Suppressor macrophage treated with lipopolysaccharide for 4 hours (primary cell): ENCODE data around the gene KRTAP5-1.
A peak's percentile ranks its signal among the peaks of the same experiment; 100 is the strongest.

Experiments
- DNase-seq: peaks from one replicate; pipeline ENCODE4 v3.0.0-alpha.2; 2020

Gene KRTAP5-1

GRCh38 chr11:1570896-1571759, 14.0 kb downstream of the KRTAP5-1 start:
- DNase-seq = no peak

GRCh38 chr11:1570531-1570895, 14.6 kb downstream of the KRTAP5-1 start:
- no peak for DNase-seq

- no peak for DNase-seq
Measured at GRCh38 chr11:1570001-1570453, 15.1 kb downstream of the KRTAP5-1 start.

DNA sequence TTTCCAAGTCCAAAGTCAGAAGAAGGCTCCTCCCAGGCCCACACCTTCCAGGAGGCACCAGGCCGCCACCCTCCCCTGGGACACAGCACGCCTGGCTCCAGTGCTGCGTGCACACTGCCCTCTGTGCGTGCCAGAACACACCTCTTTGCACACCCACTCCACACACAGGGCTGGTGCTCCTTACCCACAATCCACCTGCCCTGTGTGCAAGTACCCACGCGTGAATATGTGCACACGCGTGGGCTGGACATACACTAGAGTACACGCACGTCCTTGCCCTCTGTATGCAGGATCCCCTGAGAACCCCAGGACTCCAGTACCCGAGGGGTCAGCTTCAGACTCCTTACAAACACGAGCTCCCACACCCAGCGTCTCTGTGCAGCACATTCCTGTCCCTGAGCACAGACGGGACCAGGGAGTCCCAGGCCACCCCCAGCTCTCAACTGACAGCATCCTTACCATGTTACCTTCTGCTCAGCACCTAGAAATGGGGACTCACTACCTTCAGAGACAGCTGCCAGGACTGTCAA, 15.8 kb downstream of the KRTAP5-1 start:
- DNase-seq = no peak

GRCh38 chr11:1568441-1568911, 16.6 kb downstream of the KRTAP5-1 start:
- DNase-seq = no peak

DNA sequence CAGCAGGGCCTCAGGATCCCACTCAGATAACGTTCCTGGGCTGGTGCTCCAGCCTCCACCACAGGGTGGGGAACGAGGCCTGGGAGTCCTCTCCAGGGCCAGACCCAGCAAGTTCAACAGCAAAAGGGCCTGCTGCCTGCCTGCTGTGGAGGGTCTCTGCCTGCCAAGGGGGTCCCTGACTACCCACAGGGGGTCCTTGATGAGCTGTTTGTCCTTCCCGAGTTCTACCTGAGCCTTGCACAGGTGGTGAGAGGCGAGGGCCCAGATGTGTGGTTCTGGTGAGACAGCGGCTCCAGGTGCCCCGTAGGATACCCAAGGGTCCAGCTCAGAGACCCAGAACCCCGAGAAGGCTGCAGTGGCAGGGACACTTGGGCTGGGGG, 17.4 kb downstream of the KRTAP5-1 start:
- DNase-seq = no peak

DNA sequence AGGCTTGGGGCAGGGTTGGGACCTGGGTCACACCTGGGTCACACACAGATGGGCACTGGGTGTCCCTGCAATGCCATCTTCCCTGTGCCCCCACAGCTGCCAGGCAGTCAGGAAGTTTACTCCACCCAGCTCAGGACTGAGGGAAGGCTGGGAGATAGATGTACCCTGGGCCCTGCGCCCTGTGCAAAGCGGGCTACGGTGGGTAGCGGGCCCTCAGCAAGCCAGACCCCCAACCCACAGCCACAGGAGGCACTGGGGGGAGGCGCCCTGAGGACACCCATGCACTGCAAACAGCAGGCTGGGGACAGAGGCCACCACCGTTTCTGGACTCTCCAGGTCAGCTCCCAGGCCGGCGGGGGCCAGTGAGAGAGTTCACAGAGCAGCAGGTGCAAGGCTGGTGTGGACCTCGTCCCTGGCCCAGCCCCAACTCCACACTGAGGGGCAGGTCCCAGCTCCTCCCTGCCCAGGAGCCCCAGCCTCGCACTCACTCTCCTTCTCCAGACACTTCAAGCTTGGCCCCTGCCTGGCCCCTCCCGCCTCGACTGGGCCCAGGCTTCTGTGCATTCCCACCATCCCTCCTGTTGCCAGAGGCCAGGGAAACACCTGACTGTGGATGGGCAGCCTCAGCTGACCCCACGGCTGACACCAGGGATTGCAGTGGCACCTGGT, 17.9 kb downstream of the KRTAP5-1 start:
- DNase-seq = no peak

DNA sequence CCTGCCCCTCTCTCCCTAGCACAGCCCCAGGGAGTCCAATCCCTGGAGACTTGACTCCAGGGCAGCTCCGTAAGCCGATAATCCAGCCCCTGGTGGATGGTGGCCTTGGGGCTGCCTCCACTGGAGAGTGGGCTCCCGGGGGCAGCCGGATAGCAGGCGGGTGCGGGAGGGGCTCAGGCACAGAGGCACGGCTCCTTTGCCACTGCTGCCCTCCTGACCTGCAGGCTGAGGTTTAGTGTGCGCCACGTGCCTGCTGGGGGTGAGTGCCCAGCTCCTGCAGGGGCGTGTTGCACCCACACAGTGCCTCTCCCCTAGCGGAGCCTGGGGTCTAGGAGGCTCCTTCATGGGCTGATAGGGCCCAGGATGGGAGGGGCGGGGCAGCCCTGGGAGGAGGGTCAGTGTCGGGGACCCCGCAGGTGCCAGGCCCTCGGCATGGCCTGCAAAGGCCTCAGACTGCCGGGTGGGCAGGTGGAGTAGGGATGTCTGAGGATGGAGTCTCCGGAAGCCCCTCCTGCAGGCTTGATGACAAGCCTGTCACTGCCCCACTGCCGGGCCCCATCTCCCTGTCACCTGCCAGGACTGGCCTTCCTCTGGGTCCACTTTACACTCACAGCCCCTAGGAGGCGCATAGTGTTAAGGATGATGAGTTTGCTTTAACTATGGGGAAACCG, 18.6 kb downstream of the KRTAP5-1 start:
- no peak for DNase-seq

- no peak for DNase-seq
Measured at GRCh38 chr11:1565904-1566247, 19.2 kb downstream of the KRTAP5-1 start.

DNA sequence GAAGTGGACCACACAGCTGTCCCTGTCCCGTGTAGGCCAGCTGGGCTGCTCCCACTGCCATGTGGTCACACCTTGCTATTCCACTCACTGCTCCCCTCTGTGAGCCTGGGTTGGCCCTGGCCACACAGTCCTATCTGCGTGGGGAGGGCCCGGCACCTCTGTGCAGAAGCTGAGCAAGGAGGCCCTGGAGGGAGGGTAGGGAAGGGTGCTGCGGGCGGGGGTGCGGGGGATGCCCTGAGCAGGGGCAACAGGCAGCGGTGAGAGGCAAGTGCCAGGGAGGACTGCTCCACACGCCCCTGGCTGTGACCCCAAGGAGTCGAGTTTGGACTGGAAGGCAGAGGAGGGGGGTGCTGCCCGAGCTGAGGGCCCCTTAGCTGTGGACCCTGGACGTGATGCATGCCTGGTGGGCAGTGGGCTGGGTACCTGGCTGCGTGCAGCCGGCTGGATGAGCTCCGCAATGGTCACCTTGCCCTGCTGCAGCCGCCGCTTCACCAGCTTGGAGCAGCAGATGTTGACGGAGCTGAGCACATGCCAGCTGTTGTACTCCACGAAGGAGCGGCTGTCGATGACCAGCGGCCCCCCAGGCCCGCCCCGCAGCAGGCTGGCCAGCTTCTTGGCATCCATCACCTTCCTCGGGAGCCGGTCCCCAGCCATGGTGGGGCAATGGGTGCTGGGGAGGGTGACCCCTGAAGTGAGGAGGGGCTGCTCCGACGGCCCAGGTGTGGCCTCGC, 19.7 kb downstream of the KRTAP5-1 start:
- DNase-seq = no peak

GRCh38 chr11:1564535-1565172, 20.4 kb downstream of the KRTAP5-1 start:
- peak; percentile 36 for DNase-seq

- DNase-seq = no peak
Measured at GRCh38 chr11:1563697-1564534, 21.2 kb downstream of the KRTAP5-1 start.

- no peak for DNase-seq
Measured at GRCh38 chr11:1563149-1563638, 21.9 kb downstream of the KRTAP5-1 start.

- DNase-seq = no peak
Measured at GRCh38 chr11:1562469-1563148, 22.5 kb downstream of the KRTAP5-1 start.

GRCh38 chr11:1561955-1562354, 23.1 kb downstream of the KRTAP5-1 start:
- no peak for DNase-seq

DNA sequence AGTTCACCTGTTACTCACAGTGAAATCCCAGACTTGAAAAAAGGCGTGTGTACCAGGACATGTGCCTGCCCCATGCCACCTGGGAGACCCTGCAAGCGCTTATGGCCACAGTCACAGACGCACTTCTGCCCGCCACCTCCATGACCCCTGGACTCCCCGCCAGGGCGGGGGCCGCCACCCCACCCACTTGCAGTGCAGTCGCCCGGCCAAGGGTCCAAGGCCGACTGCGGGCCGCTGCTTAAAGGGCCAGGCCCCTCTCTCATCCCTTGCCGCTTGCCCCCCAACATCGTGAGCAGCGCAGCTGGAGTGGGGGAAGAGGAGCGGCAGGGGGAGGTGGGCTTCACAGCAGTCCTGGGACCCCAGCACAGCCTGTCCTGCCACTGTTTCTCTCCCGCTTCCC, 23.8 kb downstream of the KRTAP5-1 start:
- DNase-seq = no peak

DNA sequence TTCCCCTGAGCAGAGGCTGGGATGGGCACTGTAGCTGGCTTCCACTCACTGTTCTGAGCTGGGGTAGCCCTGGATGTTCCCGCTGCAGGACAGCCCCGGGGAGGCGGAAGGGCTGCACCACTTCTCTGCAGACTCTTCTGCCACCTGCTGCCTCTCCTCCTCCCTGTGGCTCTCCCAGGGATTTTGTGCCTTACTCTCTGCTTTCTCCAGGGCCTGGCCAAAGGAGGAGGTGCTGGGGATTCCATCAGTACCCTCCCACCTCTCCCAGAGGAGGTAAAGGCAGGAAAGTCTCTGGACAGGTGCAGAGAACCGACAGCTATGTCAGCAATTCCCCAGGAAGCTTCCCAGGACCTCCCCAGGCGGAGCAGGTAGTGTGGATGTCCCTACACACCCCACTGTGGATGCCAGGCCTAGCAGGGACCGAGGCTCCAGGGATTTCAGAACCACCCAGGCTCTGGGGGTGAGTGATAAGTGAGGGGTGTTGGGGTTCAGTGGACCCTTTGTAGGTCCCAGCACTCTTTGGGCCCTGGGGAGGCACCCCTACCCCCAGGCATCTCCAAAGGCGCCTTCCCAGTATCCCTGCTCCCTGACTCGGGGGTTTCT, 24.3 kb downstream of the KRTAP5-1 start:
- DNase-seq = no peak

- DNase-seq = no peak
Measured at GRCh38 chr11:1560002-1560648, 25.0 kb downstream of the KRTAP5-1 start.

GRCh38 chr11:1559111-1559951, 25.8 kb downstream of the KRTAP5-1 start:
- no peak for DNase-seq
